Measurements from ENCODE around the gene STOX1. TPM values are rescaled to one million over a fixed set of nuclear protein-coding genes. Genes with fewer than 3 reads are reported as not detected.
"Not testable (repeated sequence)": the region's sequence is repeated elsewhere in the genome, so short reads cannot be mapped to it uniquely, and the experiment has no call there.

Gene STOX1
- total and polyA plus RNA-seq, 2 of the 13 experiments (the other 11 are each of a cell fraction or from before 2014, with no cell fraction given): 2.5 to 6.0 TPM

GRCh38 chr10:68822626-68823025 is 4.7 kb upstream of the STOX1 start:
- TF ChIP-seq ZMYM4 (CRISPR knock-in tag; IDR thresholded peaks at IDR 0.05) (peak; percentile 59; the same call in 1 of the 2 replicates), NFYB (CRISPR knock-in tag; IDR thresholded peaks at IDR 0.05) (peak; percentile 81), SRF (IDR thresholded peaks at IDR 0.05; ENCODE audit: low read depth, low read length) (peak; percentile 40; the same call in 1 of the 2 replicates), MAFF (IDR thresholded peaks at IDR 0.05; ENCODE audit: low read depth, low read length) (peak; percentile 68), MAFK (conservative IDR thresholded peaks at IDR 0.05 in 1 of 2, IDR thresholded peaks at IDR 0.05 in 1 of 2; ENCODE audit: low read length in 2 of 2) (peak; percentile 36 to 59; a peak in 3 of 4 replicates), NFYC (CRISPR knock-in tag; IDR thresholded peaks at IDR 0.05) (peak; percentile 80)
- H3K79me2 ChIP-seq (ENCODE audit: insufficient read depth, low read length); H3K9me3 ChIP-seq (ENCODE audit: low read length); H3K36me3 ChIP-seq (replicated peaks in 1 of 2; ENCODE audit: control insufficient read depth in 1 of 2, insufficient read depth in 2 of 2, low read length in 2 of 2); H3K9ac ChIP-seq (ENCODE audit: insufficient read depth, low read depth, low read length); in situ Hi-C loops (cut with HindIII; ENCODE audit: extremely low pct_ligation_motif_present, low pct_unique_long_range_greater_than_20kb); H3K27ac ChIP-seq (ENCODE audit: extremely low read length, insufficient read depth, low read length); H4K20me1 ChIP-seq (ENCODE audit: insufficient read depth, low read length); H2AFZ ChIP-seq (ENCODE audit: low read length); H3K4me2 ChIP-seq (ENCODE audit: low read depth, low read length); FAIRE-seq; CTCF ChIA-PET (ENCODE audit: low intra/inter-chr PET ratio, low total read pairs); intact Hi-C loops (cut with micrococcal nuclease; ENCODE audit: unreplicated experiment); H3K27me3 ChIP-seq (ENCODE audit: control insufficient read depth in 1 of 2, insufficient read depth in 2 of 2, low read length in 2 of 2); H3K4me3 ChIP-seq (replicated peaks in 1 of 3; ENCODE audit: insufficient read depth in 1 of 3, low read depth in 2 of 3, low read length in 3 of 3); BruUV-seq (replicated peaks); ATAC-seq: not testable (repeated sequence)
- WGBS (ENCODE audit: low lambda C conversion rate): 75% methylated on average over 2 of the region's 2 CpGs
- POLR2A ChIA-PET: interaction anchor here (1.0 to 1.5 kb wide), 2 partner anchors 54 to 78 kb away, joined by 6 read pairs; partner anchors contain the start of gene DDX50
- peak; percentile 25 for DNase-seq (ENCODE audit: low spot score)
- peaks cover 19% of the 10 kb centered on the region for H3K4me1 ChIP-seq (ENCODE audit: insufficient read depth, low read length)

- H2AFZ ChIP-seq (ENCODE audit: low read length); H3K9me3 ChIP-seq (ENCODE audit: low read length); H4K20me1 ChIP-seq (ENCODE audit: insufficient read depth, low read length); H3K79me2 ChIP-seq (ENCODE audit: insufficient read depth, low read length); BruUV-seq (replicated peaks); H3K36me3 ChIP-seq (replicated peaks in 1 of 2; ENCODE audit: control insufficient read depth in 1 of 2, insufficient read depth in 2 of 2, low read length in 2 of 2); H3K27me3 ChIP-seq (ENCODE audit: control insufficient read depth in 1 of 2, insufficient read depth in 2 of 2, low read length in 2 of 2); H3K27ac ChIP-seq (ENCODE audit: extremely low read length, insufficient read depth, low read length); CTCF ChIA-PET (ENCODE audit: low intra/inter-chr PET ratio, low total read pairs); in situ Hi-C loops (cut with HindIII; ENCODE audit: extremely low pct_ligation_motif_present, low pct_unique_long_range_greater_than_20kb); FAIRE-seq; DNase-seq (ENCODE audit: low spot score): not testable (repeated sequence)
- WGBS (ENCODE audit: low lambda C conversion rate): no CpG with 5 or more reads among the region's 58 CpGs
- peaks cover 19% of the 10 kb centered on the region for H3K4me1 ChIP-seq (ENCODE audit: insufficient read depth, low read length)
- peak overlapping the region; percentile 80; the same call in 1 of the 2 replicates for H3K9ac ChIP-seq (ENCODE audit: insufficient read depth, low read depth, low read length)
- H3K4me3 ChIP-seq (replicated peaks in 1 of 3; ENCODE audit: insufficient read depth in 1 of 3, low read depth in 2 of 3, low read length in 3 of 3): peak overlapping the region; percentile 72 to 89 (median 77); a peak in 4 of 6 replicates
- TF ChIP-seq ARNT2 (CRISPR knock-in tag; IDR thresholded peaks at IDR 0.05; ENCODE audit: low read depth): 0 out of 2 replicates have a peak, but pooled peaks have one; percentile 7
- peak overlapping the region; percentile 97; the same call in 1 of the 2 replicates for H3K4me2 ChIP-seq (ENCODE audit: low read depth, low read length)
- intact Hi-C loops (cut with micrococcal nuclease; ENCODE audit: unreplicated experiment): loop anchor here (1.0 to 5.0 kb wide), 2 partner anchors 50 to 70 kb away; no protein-coding TSS in a partner anchor
- ATAC-seq: peak; percentile 52
- POLR2A ChIA-PET: interaction anchor here (0.6 to 3.2 kb wide), 15 partner anchors 9 to 613 kb away, joined by 3 to 31 read pairs (median 5); partner anchors contain the start of genes CCAR1 and DDX50
Measured at GRCh38 chr10:68827592-68827959, 245 bp downstream of the STOX1 start.
